Suprapubic skin (tissue), 4 donors: Measurements from ENCODE around the gene TMPRSS4.

Source experiments
- POLR2A ChIP-seq, 2 donors: fragments of 450-650 bp; IDR thresholded peaks; one replicate each; pipeline ENCODE4 v1.6.1; 2017; ENCODE audit warnings: antibody characterized with exemption in 2 of 2, mild to moderate bottlenecking in 2 of 2, moderate library complexity in 2 of 2
- POLR2AphosphoS5 ChIP-seq, 3 donors: sonication (generic); formaldehyde crosslinking; IDR thresholded peaks; one replicate each; pipeline ENCODE4 v1.6.1; 2017; ENCODE audit warnings: antibody characterized with exemption in 3 of 3
- TF ChIP-seq, protein P1 (sequence below), 2 donors: fragments of 200-600 bp in 1 of 2; fragments of 450-650 bp in 1 of 2; sonication (generic) in 1 of 2; IDR thresholded peaks; one replicate each; pipeline ENCODE4 v1.5.1; 2016 to 2019; ENCODE audit warnings: antibody characterized with exemption in 2 of 2, mild to moderate bottlenecking in 1 of 2, moderate library complexity in 1 of 2

DNA sequence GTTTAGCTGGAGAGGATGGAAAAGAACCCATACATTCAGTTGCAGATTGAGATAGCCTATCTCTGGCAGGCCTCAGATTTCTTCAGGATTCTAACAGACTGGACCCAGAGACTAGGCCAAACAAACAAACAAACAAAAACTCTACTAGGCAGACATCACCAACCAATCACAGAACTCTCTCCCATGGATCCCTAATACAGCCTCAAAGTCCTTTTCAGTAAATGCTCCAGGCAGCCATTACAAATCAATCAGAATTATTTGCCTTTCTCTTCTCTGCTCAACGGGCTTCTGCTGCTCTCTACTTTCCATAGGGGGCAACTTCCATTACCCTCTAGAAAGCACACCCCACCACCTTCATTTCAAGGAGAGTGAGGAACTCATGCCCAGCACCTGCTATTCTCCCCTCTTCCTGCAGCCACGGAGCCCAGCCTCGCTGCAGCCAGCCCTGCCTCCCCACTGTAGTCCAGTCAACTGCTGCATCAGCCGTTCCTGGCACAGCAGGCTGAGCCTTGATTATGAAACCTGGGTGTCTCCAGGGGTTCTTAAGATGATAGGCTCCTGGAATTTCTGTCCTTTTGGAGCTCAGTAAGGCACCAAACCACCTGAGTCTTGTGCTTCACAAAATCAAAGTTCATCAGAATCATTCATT lies 28.9 kb downstream of the TMPRSS4 start:
- TF ChIP-seq, protein P1, sequence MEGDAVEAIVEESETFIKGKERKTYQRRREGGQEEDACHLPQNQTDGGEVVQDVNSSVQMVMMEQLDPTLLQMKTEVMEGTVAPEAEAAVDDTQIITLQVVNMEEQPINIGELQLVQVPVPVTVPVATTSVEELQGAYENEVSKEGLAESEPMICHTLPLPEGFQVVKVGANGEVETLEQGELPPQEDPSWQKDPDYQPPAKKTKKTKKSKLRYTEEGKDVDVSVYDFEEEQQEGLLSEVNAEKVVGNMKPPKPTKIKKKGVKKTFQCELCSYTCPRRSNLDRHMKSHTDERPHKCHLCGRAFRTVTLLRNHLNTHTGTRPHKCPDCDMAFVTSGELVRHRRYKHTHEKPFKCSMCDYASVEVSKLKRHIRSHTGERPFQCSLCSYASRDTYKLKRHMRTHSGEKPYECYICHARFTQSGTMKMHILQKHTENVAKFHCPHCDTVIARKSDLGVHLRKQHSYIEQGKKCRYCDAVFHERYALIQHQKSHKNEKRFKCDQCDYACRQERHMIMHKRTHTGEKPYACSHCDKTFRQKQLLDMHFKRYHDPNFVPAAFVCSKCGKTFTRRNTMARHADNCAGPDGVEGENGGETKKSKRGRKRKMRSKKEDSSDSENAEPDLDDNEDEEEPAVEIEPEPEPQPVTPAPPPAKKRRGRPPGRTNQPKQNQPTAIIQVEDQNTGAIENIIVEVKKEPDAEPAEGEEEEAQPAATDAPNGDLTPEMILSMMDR (IDR thresholded peaks at IDR 0.05), result no peak
- no peak for TF ChIP-seq POLR2A (IDR thresholded peaks at IDR 0.05)
- no peak for TF ChIP-seq POLR2AphosphoS5 (IDR thresholded peaks at IDR 0.05)
